ENCODE measurements around the gene ZNF354C. TPM values are rescaled to one million over a fixed set of nuclear protein-coding genes. Genes with fewer than 3 reads are reported as not detected.

The ZNF354C gene
- total and polyA plus RNA-seq, 10 of the 15 experiments (the other 5 are each of a cell fraction or from before 2014, with no cell fraction given) = 0.01 to 0.03 (median 0.02) TPM; not detected in 7

GRCh38 chr5:179118756-179119414, 58.7 kb downstream of the ZNF354C start:
- 23% methylated on average over 10 of the region's 10 CpGs for WGBS (ENCODE audit: insufficient coverage, insufficient replicate concordance, low lambda C conversion rate, missing lambda C conversion rate)
- in situ Hi-C loops (cut with MboI) (no loop called here), intact Hi-C loops (cut with micrococcal nuclease; ENCODE audit: unreplicated experiment) (no loop called here)
- H3K79me2 ChIP-seq (ENCODE audit: control insufficient read depth, insufficient read depth, low read length) = no peaks in the 10 kb centered on the region
- no peak overlapping the region for H3K4me3 ChIP-seq
- FAIRE-seq (no peak), DNase-seq (ENCODE audit: low read depth, low spot score) (no peak), ATAC-seq (no peak)
- ChIA-PET CTCF (no interaction called here), POLR2A (no interaction called here), SMC1A (ENCODE audit: uncharacterized antibody, unreplicated experiment) (no interaction called here), RAD21 (ENCODE audit: unreplicated experiment) (no interaction called here)
- TF ChIP-seq PAX5 (IDR thresholded peaks at IDR 0.05; ENCODE audit: borderline replicate concordance, low read depth, low read length) (no peak), RUNX3 (IDR thresholded peaks at IDR 0.05; ENCODE audit: low read length) (no peak), ZNF274 (IDR thresholded peaks at IDR 0.05; ENCODE audit: insufficient read depth, insufficient read length) (no peak), STAT3 (IDR thresholded peaks at IDR 0.05; ENCODE audit: low read depth, low read length) (no peak), NRF1 (conservative IDR thresholded peaks at IDR 0.05; ENCODE audit: low read depth, low read length) (no peak), ASH2L (IDR thresholded peaks at IDR 0.05; ENCODE audit: borderline replicate concordance, low read depth) (no peak), SREBF1 (IDR thresholded peaks at IDR 0.05; ENCODE audit: low read length) (no peak), CBX5 (IDR thresholded peaks at IDR 0.05; ENCODE audit: low read depth) (no peak)
- H3K9ac ChIP-seq (ENCODE audit: control insufficient read depth, insufficient read depth, low read length) = no peak overlapping the region
- no peaks in the 10 kb centered on the region for H3K4me1 ChIP-seq (ENCODE audit: control insufficient read depth, insufficient read depth, low read length)
- no peaks in the 10 kb centered on the region; the same call in 2 of the 3 replicates for H3K9me3 ChIP-seq (replicated peaks; ENCODE audit: control insufficient read depth, insufficient read depth, low read length)
- H3K36me3 ChIP-seq (ENCODE audit: control insufficient read depth in 2 of 2, insufficient read depth in 2 of 2, low read length in 1 of 2) = no peaks in the 10 kb centered on the region
- no peaks in the 10 kb centered on the region for H4K20me1 ChIP-seq (ENCODE audit: control insufficient read depth, insufficient read depth)
- H3K27ac ChIP-seq (ENCODE audit: control insufficient read depth, insufficient read depth) = no peak overlapping the region
- H3K4me2 ChIP-seq (ENCODE audit: control insufficient read depth, insufficient read depth) = no peak overlapping the region
- no peak overlapping the region for H2AFZ ChIP-seq (ENCODE audit: control insufficient read depth, low read depth, low read length)
- H3K27me3 ChIP-seq (replicated peaks in 1 of 2; ENCODE audit: control insufficient read depth in 2 of 2, insufficient read depth in 2 of 2, low read length in 1 of 2) = no peaks in the 10 kb centered on the region
- no TSS peak for BruUV-seq (replicated peaks)
